IMR-90 (cell line): ENCODE data around the gene RND3. TPM values are rescaled to one million over a fixed set of nuclear protein-coding genes. Genes with fewer than 3 reads are reported as not detected.

Experiments
- ATAC-seq: fragments of 200-7000 bp; cut with Tn5 transposase; 2 replicates; pipeline ENCODE4 v1.9.1; 2020; ENCODE audit warnings: low read depth, mild to moderate bottlenecking, moderate library complexity
- BruUV-seq: library from RNA; stranded (reverse); fragments of 400-500 nt; replicated peaks from 2 replicates; lab custom pipeline; 2021; lab: Mats Ljungman, UMichigan
- CTCF ChIA-PET: fragments of 300-600 bp; formaldehyde crosslinking; extraction: SDS; loops from one replicate; lab custom pipeline; 2021; ENCODE audit warnings: antibody characterized with exemption; lab: Yijun Ruan, JAX
- POLR2A ChIA-PET: fragments of 300-600 bp; sonication (Branson Sonifier 250); formaldehyde crosslinking; loops from one replicate; lab custom pipeline; 2022; ENCODE audit warnings: antibody characterized with exemption; ENCODE audit not compliant: unreplicated experiment; lab: Charles Lee
- DNase-seq: peaks from one replicate; pipeline ENCODE4 v3.0.0; 2013
- H2AFZ ChIP-seq: replicated peaks from 2 replicates; pipeline ENCODE3; 2013; ENCODE audit warnings: low read length, mild to moderate bottlenecking; ENCODE audit not compliant: poor library complexity
- H2AK5ac ChIP-seq: 2 replicates; pipeline ENCODE4 v1.6.1; 2013; ENCODE audit warnings: low read depth, low read length, inconsistent platforms
- H2AK9ac ChIP-seq: replicated peaks from 2 replicates; pipeline ENCODE3; 2013; ENCODE audit warnings: mild to moderate bottlenecking, low read depth, low read length, moderate library complexity; ENCODE audit not compliant: poor library complexity
- H2BK120ac ChIP-seq: 2 replicates; pipeline ENCODE4 v1.6.1; 2013; ENCODE audit warnings: low read depth, low read length, inconsistent platforms
- H2BK15ac ChIP-seq: 3 replicates; pipeline ENCODE4 v1.6.1; 2013; ENCODE audit warnings: low read depth, low read length, inconsistent platforms
- H2BK20ac ChIP-seq: 2 replicates; pipeline ENCODE4 v1.6.1; 2013; ENCODE audit warnings: low read depth, mild to moderate bottlenecking, inconsistent platforms, low read length, moderate library complexity
- H2BK5ac ChIP-seq: 2 replicates; pipeline ENCODE4 v1.6.1; 2013; ENCODE audit warnings: mild to moderate bottlenecking, low read depth, low read length, inconsistent platforms; ENCODE audit not compliant: poor library complexity, severe bottlenecking
- H3K14ac ChIP-seq: replicated peaks from 2 replicates; pipeline ENCODE4 v1.6.1; 2013; ENCODE audit warnings: low read depth, low read length, inconsistent platforms
- H3K18ac ChIP-seq: 2 replicates; pipeline ENCODE4 v1.6.1; 2013; ENCODE audit warnings: low read depth, low read length, control low read depth
- H3K23ac ChIP-seq: 2 replicates; pipeline ENCODE4 v1.6.1; 2013; ENCODE audit warnings: low read depth, low read length, inconsistent platforms
- H3K27ac ChIP-seq: 2 replicates; pipeline ENCODE4 v1.5.1; 2013; ENCODE audit warnings: mild to moderate bottlenecking, control low read depth, low read length; ENCODE audit not compliant: insufficient read depth
- H3K27me3 ChIP-seq: 2 replicates; pipeline ENCODE4 v1.6.1; 2013; ENCODE audit warnings: low read length; ENCODE audit not compliant: control insufficient read depth, insufficient read depth
- H3K36me3 ChIP-seq: 2 replicates; pipeline ENCODE4 v1.6.1; 2013; ENCODE audit warnings: low read length, mixed read lengths; ENCODE audit not compliant: control insufficient read depth, insufficient read depth
- H3K4ac ChIP-seq: 2 replicates; pipeline ENCODE4 v1.6.1; 2013; ENCODE audit warnings: low read depth, low read length, inconsistent platforms
- H3K4me1 ChIP-seq: 2 replicates; pipeline ENCODE4 v1.6.1; 2013; ENCODE audit warnings: low read length, mixed read lengths; ENCODE audit not compliant: control insufficient read depth, insufficient read depth
- H3K4me2 ChIP-seq: 2 replicates; pipeline ENCODE4 v1.6.1; 2013; ENCODE audit warnings: low read depth, mild to moderate bottlenecking, control low read depth, low read length, moderate library complexity
- H3K4me3 ChIP-seq: 2 replicates; pipeline ENCODE4 v1.5.1; 2013; ENCODE audit warnings: low read depth, mild to moderate bottlenecking, control low read depth, low read length, moderate library complexity; ENCODE audit not compliant: insufficient read depth
- H3K56ac ChIP-seq: 2 replicates; pipeline ENCODE4 v1.6.1; 2013; ENCODE audit warnings: low read length, inconsistent platforms; ENCODE audit not compliant: insufficient read depth; ENCODE audit errors: extremely low read depth
- H3K79me1 ChIP-seq, 2 experiments: 2 replicates each; pipeline ENCODE4 v1.6.1; 2013; ENCODE audit warnings: low read length in 2 of 2, inconsistent platforms in 1 of 2, low read depth in 1 of 2
- H3K9ac ChIP-seq: 2 replicates; pipeline ENCODE4 v1.6.1; 2013; ENCODE audit warnings: low read depth, low read length, control low read depth
- H3K9me1 ChIP-seq: 2 replicates; pipeline ENCODE4 v1.6.1; 2013; ENCODE audit warnings: low read length, inconsistent platforms; ENCODE audit not compliant: insufficient read depth
- H3K9me3 ChIP-seq: 2 replicates; pipeline ENCODE4 v1.6.1; 2013; ENCODE audit warnings: low read length; ENCODE audit not compliant: control insufficient read depth, insufficient read depth
- H4K20me1 ChIP-seq: 2 replicates; pipeline ENCODE4 v1.6.1; 2013; ENCODE audit warnings: low read length, inconsistent platforms; ENCODE audit not compliant: insufficient read depth
- H4K5ac ChIP-seq: 2 replicates; pipeline ENCODE4 v1.6.1; 2013; ENCODE audit warnings: mild to moderate bottlenecking, low read depth, low read length, control low read depth
- H4K8ac ChIP-seq, 2 experiments: 2 replicates each; pipeline ENCODE4 v1.6.1; 2013; ENCODE audit warnings: low read depth in 2 of 2, low read length in 2 of 2, control low read depth in 1 of 2, inconsistent platforms in 1 of 2
- H4K91ac ChIP-seq: 2 replicates; pipeline ENCODE4 v1.6.1; 2013; ENCODE audit warnings: low read depth, low read length, inconsistent platforms; ENCODE audit not compliant: insufficient read depth
- BHLHE40 ChIP-seq: fragments of 150-350 bp; IDR thresholded peaks from 2 replicates; pipeline ENCODE4 v1.6.1; 2016; ENCODE audit warnings: mild to moderate bottlenecking, low read depth, low read length
- CEBPB ChIP-seq: IDR thresholded peaks from 2 replicates; pipeline ENCODE4 v1.6.1; 2012; ENCODE audit warnings: low read depth, low read length, improper control_type of control experiment
- CHD1 ChIP-seq: IDR thresholded peaks from 2 replicates; pipeline ENCODE4 v1.6.1; 2012; ENCODE audit warnings: low read depth, low read length, improper control_type of control experiment
- FOS ChIP-seq: fragments of 150-350 bp; IDR thresholded peaks from 2 replicates; pipeline ENCODE4 v1.6.1; 2016; ENCODE audit warnings: low read depth, low read length
- MAFK ChIP-seq: IDR thresholded peaks from 2 replicates; pipeline ENCODE4 v1.6.1; 2012; ENCODE audit warnings: low read depth, low read length, improper control_type of control experiment
- MAZ ChIP-seq: IDR thresholded peaks from 2 replicates; pipeline ENCODE4 v1.6.1; 2012; ENCODE audit warnings: low read depth, mild to moderate bottlenecking, low read length, improper control_type of control experiment, moderate library complexity, borderline replicate concordance
- MXI1 ChIP-seq: IDR thresholded peaks from 2 replicates; pipeline ENCODE4 v1.6.1; 2012; ENCODE audit warnings: low read depth, mild to moderate bottlenecking, low read length, moderate library complexity, borderline replicate concordance
- NFE2L2 ChIP-seq: fragments of 150-350 bp; IDR thresholded peaks from 2 replicates; pipeline ENCODE4 v1.6.1; 2016; ENCODE audit warnings: low read depth, mild to moderate bottlenecking, low read length
- POLR2A ChIP-seq: IDR thresholded peaks from 2 replicates; pipeline ENCODE4 v1.6.1; 2012; ENCODE audit warnings: mild to moderate bottlenecking, low read depth, low read length
- RAD21 ChIP-seq: IDR thresholded peaks from 2 replicates; pipeline ENCODE4 v1.6.1; 2012; ENCODE audit warnings: low read length, improper control_type of control experiment
- RCOR1 ChIP-seq: IDR thresholded peaks from 2 replicates; pipeline ENCODE4 v1.6.1; 2012; ENCODE audit warnings: mild to moderate bottlenecking, low read length, improper control_type of control experiment; ENCODE audit not compliant: insufficient replicate concordance
- RFX5 ChIP-seq: IDR thresholded peaks from 2 replicates; pipeline ENCODE4 v1.8.0; 2012; ENCODE audit warnings: low read depth, mild to moderate bottlenecking, low read length, moderate library complexity
- SMC3 ChIP-seq: fragments of 150-350 bp; IDR thresholded peaks from 2 replicates; pipeline ENCODE4 v1.6.1; 2016; ENCODE audit warnings: low read depth, mild to moderate bottlenecking, antibody characterized with exemption, low read length, moderate library complexity
- WGBS, 2 experiments: methylation state at CpG; one replicate each; pipeline versions ENCODE4 v1.1.5 to v1.1.7; 2013; ENCODE audit warnings: missing lambda C conversion rate in 2 of 2; ENCODE audit not compliant: insufficient read length in 1 of 2; ENCODE audit errors: extremely low coverage in 2 of 2; 5-methylcytosine and 5-hydroxymethylcytosine counted together
- dilution Hi-C: fragments of 300-500 bp; cut with HindIII; formaldehyde crosslinking; loops from one replicate; pipeline ENCODE4 v1.14.3; 2018; ENCODE audit warnings: low sequenced_read_pairs; ENCODE audit not compliant: unreplicated experiment
- in situ Hi-C: fragments of 300-500 bp; cut with MboI; formaldehyde crosslinking; loops from 3 replicates; pipeline ENCODE4 v1.14.3; 2019; ENCODE audit warnings: low sequenced_read_pairs, inconsistent platforms, mixed read lengths
- intact Hi-C: fragments of 100-400 bp; cut with micrococcal nuclease; formaldehyde crosslinking; loops from 2 replicates; pipeline ENCODE4 v1.10.0; 2022
- polyA plus RNA-seq, 3 experiments: library from polyadenylated mRNA; depleted of rRNA; stranded (reverse); fragments of >200 nt; gene quantifications; 2 replicates each; pipeline ENCODE4 v1.2.3, GENCODE V29; 2012; ENCODE audit warnings: low replicate concordance in 1 of 3
- total RNA-seq: library from RNA; depleted of rRNA; stranded (reverse); fragments of >200 nt; gene quantifications from 2 replicates; pipeline ENCODE4 v1.2.3, GENCODE V29; 2012
- TF ChIP-seq, protein P1 (sequence below): fragments of 150-350 bp; IDR thresholded peaks from 2 replicates; pipeline ENCODE4 v1.6.1; 2016; ENCODE audit warnings: low read depth, mild to moderate bottlenecking, low read length, moderate library complexity, borderline replicate concordance
- TF ChIP-seq, protein P2 (sequence below): fragments of 150-350 bp; IDR thresholded peaks from 2 replicates; pipeline ENCODE4 v1.6.1; 2017; ENCODE audit warnings: mild to moderate bottlenecking, antibody characterized with exemption, low read length, low read depth
- TF ChIP-seq, protein P3 (sequence below): conservative IDR thresholded peaks from 2 replicates; pipeline ENCODE4 v1.5.1; 2012; ENCODE audit warnings: mild to moderate bottlenecking, low read depth, low read length, improper control_type of control experiment

RND3 gene
- total and polyA plus RNA-seq, 2 of the 4 experiments (the other 2 are of a cell fraction): 111 to 449 TPM

DNA sequence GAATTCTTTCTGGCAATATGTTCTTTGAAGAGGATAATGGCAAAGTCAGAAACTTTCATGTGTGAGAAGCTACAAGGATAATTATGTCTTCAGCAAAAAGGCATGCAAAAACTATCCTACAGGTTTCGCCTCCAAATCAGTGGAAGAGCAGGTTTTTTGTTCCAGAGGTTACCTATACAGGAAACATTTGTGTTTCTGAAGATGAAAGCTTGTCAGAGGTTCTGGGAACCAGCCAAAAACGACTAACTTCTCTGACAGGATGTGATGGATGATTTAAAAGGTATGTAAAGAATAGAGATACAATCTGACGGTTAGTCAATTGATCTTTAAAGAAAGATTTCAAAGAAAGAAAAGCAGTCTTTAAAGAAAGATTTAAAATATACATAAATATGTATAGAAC, 37.6 kb downstream of the RND3 start:
- dilution Hi-C loops: no loop called here
- no peak overlapping the region for H2BK15ac ChIP-seq
- TF ChIP-seq MXI1: no peak
- no peak for TF ChIP-seq RAD21
- no peak for TF ChIP-seq NFE2L2
- TF ChIP-seq, protein P1, sequence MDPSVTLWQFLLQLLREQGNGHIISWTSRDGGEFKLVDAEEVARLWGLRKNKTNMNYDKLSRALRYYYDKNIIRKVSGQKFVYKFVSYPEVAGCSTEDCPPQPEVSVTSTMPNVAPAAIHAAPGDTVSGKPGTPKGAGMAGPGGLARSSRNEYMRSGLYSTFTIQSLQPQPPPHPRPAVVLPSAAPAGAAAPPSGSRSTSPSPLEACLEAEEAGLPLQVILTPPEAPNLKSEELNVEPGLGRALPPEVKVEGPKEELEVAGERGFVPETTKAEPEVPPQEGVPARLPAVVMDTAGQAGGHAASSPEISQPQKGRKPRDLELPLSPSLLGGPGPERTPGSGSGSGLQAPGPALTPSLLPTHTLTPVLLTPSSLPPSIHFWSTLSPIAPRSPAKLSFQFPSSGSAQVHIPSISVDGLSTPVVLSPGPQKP: no peak
- TF ChIP-seq MAFK: no peak
- no peak for TF ChIP-seq POLR2A
- TF ChIP-seq CHD1: no peak
- no peak for TF ChIP-seq SMC3
- TF ChIP-seq BHLHE40: no peak
- no peak for TF ChIP-seq MAZ
- no peak for TF ChIP-seq RCOR1
- TF ChIP-seq CEBPB: no peak
- TF ChIP-seq, protein P2, sequence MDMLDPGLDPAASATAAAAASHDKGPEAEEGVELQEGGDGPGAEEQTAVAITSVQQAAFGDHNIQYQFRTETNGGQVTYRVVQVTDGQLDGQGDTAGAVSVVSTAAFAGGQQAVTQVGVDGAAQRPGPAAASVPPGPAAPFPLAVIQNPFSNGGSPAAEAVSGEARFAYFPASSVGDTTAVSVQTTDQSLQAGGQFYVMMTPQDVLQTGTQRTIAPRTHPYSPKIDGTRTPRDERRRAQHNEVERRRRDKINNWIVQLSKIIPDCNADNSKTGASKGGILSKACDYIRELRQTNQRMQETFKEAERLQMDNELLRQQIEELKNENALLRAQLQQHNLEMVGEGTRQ: no peak
- no peak for TF ChIP-seq RFX5
- no peak for TF ChIP-seq FOS
- TF ChIP-seq, protein P3, sequence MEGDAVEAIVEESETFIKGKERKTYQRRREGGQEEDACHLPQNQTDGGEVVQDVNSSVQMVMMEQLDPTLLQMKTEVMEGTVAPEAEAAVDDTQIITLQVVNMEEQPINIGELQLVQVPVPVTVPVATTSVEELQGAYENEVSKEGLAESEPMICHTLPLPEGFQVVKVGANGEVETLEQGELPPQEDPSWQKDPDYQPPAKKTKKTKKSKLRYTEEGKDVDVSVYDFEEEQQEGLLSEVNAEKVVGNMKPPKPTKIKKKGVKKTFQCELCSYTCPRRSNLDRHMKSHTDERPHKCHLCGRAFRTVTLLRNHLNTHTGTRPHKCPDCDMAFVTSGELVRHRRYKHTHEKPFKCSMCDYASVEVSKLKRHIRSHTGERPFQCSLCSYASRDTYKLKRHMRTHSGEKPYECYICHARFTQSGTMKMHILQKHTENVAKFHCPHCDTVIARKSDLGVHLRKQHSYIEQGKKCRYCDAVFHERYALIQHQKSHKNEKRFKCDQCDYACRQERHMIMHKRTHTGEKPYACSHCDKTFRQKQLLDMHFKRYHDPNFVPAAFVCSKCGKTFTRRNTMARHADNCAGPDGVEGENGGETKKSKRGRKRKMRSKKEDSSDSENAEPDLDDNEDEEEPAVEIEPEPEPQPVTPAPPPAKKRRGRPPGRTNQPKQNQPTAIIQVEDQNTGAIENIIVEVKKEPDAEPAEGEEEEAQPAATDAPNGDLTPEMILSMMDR: no peak
- H2BK20ac ChIP-seq: no peak overlapping the region
- H2AK5ac ChIP-seq: no peak overlapping the region
- no peak overlapping the region for H2AFZ ChIP-seq
- no peaks in the 10 kb centered on the region for H3K9me3 ChIP-seq
- no peak overlapping the region for H2BK5ac ChIP-seq
- no peak overlapping the region for H3K23ac ChIP-seq
- H3K79me1 ChIP-seq: no peaks in the 10 kb centered on the region
- no peak overlapping the region for H3K4me2 ChIP-seq
- H4K8ac ChIP-seq: no peak overlapping the region
- no peak overlapping the region for H4K5ac ChIP-seq
- ChIA-PET CTCF (no interaction called here), POLR2A (no interaction called here)
- H3K18ac ChIP-seq: no peak overlapping the region
- no peak overlapping the region for H2AK9ac ChIP-seq
- H2BK120ac ChIP-seq: no peak overlapping the region
- in situ Hi-C loops: loop anchor here (25.0 kb wide), 2 partner anchors 313 to 713 kb away; no protein-coding TSS in a partner anchor
- H3K9ac ChIP-seq: no peak overlapping the region
- H3K9me1 ChIP-seq: no peaks in the 10 kb centered on the region
- H4K20me1 ChIP-seq: no peaks in the 10 kb centered on the region
- no peaks in the 10 kb centered on the region for H3K36me3 ChIP-seq
- H3K4me1 ChIP-seq: no peaks in the 10 kb centered on the region
- no peak overlapping the region for H3K14ac ChIP-seq
- H3K27me3 ChIP-seq: no peaks in the 10 kb centered on the region
- no peak overlapping the region for H4K91ac ChIP-seq
- DNase-seq (no peak), ATAC-seq (no peak)
- no peak overlapping the region for H3K27ac ChIP-seq
- intact Hi-C loops: loop anchor here (10.0 kb wide), 1 partner anchor 45 kb away; no protein-coding TSS in a partner anchor
- H3K4me3 ChIP-seq: no peak overlapping the region
- no peak overlapping the region for H3K56ac ChIP-seq
- WGBS, 2 experiments: no CpG with 5 or more reads among the region's 3 CpGs
- no peak overlapping the region for H3K4ac ChIP-seq
- BruUV-seq: no TSS peak
